Measurements from ENCODE around the gene CRYBB3.
"Not testable (repeated sequence)": the region's sequence is repeated elsewhere in the genome, so short reads cannot be mapped to it uniquely, and the experiment has no call there.

CRYBB3 gene

GRCh38 chr22:25238058-25238457, 38.4 kb downstream of the CRYBB3 start:
- in situ Hi-C loops (cut with MboI; ENCODE audit: low sequenced_read_pairs), result not testable (repeated sequence)

- in situ Hi-C loops (cut with MboI; ENCODE audit: low sequenced_read_pairs), result not testable (repeated sequence)
These were observed 55.5 kb downstream of the CRYBB3 start for GRCh38 chr22:25255169-25255568.
